Kidney epithelial cell (primary cell): ENCODE data around the gene C2CD4B. TPM values are rescaled to one million over a fixed set of nuclear protein-coding genes. Genes with fewer than 3 reads are reported as not detected.

Experiments
- DNase-seq: peaks from one replicate; pipeline ENCODE4 v3.0.0-alpha.2; 2010; ENCODE audit warnings: low read depth
- H3K27me3 ChIP-seq: 2 replicates; pipeline ENCODE4 v1.6.0; 2011; ENCODE audit warnings: low read length; ENCODE audit not compliant: control insufficient read depth, insufficient read depth
- H3K36me3 ChIP-seq: 2 replicates; pipeline ENCODE4 v1.5.1; 2011; ENCODE audit warnings: low read length; ENCODE audit not compliant: control insufficient read depth, insufficient read depth
- H3K4me3 ChIP-seq: 2 replicates; pipeline ENCODE4 v1.5.1; 2011; ENCODE audit warnings: low read depth, mild to moderate bottlenecking, control low read depth, low read length
- total RNA-seq: library from RNA; depleted of rRNA; stranded (reverse); fragments of >200 nt; gene quantifications from 2 replicates; pipeline ENCODE4 v1.2.3, GENCODE V29; 2015
- TF ChIP-seq, protein P1 (sequence below): IDR thresholded peaks from 2 replicates; pipeline ENCODE4 v1.5.1; 2011; ENCODE audit warnings: mild to moderate bottlenecking, moderate library complexity, low read length, control low read depth, inconsistent platforms; ENCODE audit not compliant: insufficient read depth, poor library complexity, severe bottlenecking

Gene C2CD4B
- total RNA-seq, 1 donor from 2014 or later, result 0.13 TPM

DNA sequence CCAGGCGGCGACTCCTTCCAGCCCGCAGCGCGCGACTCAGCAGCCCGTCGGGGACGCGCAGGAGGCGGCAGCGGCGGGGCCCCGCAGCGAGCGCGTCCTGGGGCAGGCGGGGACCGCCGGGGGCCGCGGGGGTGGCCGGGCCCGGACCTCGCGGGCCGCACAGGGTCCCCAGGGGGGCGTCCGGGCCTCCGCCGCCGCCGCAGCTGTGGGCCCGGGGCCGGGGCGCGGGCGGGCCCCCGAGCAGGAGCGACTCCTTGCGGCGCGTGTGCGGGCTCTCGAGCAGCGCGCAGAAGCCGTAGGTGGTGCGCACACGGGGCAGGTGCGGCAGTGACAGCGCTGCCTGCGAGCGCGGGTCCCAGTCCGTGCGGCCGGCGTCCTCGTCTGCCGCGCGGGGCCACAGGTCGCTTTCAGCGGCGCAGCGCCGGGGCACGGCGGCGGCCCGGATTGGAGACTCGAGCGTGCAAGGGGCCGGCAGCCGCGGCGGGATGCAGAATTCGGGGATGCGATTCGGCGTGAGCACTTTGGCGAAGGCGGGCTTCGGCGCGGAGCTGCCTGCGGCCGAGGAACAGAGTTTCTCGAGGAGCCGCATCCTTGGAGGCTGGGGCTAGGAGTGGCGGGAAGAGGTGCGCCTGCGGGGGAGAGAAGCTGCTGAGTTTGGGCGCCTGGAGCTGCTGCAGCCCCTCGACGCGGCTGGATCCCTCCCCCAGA, 535 bp downstream of the C2CD4B start:
- Histone ChIP-seq H3K36me3 (no peaks in the 10 kb centered on the region), H3K27me3 (peaks cover 16% of the 10 kb centered on the region), H3K4me3 (peak overlapping the region; percentile 41)
- DNase-seq, result no peak
- TF ChIP-seq, protein P1, sequence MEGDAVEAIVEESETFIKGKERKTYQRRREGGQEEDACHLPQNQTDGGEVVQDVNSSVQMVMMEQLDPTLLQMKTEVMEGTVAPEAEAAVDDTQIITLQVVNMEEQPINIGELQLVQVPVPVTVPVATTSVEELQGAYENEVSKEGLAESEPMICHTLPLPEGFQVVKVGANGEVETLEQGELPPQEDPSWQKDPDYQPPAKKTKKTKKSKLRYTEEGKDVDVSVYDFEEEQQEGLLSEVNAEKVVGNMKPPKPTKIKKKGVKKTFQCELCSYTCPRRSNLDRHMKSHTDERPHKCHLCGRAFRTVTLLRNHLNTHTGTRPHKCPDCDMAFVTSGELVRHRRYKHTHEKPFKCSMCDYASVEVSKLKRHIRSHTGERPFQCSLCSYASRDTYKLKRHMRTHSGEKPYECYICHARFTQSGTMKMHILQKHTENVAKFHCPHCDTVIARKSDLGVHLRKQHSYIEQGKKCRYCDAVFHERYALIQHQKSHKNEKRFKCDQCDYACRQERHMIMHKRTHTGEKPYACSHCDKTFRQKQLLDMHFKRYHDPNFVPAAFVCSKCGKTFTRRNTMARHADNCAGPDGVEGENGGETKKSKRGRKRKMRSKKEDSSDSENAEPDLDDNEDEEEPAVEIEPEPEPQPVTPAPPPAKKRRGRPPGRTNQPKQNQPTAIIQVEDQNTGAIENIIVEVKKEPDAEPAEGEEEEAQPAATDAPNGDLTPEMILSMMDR, result no peak

DNA sequence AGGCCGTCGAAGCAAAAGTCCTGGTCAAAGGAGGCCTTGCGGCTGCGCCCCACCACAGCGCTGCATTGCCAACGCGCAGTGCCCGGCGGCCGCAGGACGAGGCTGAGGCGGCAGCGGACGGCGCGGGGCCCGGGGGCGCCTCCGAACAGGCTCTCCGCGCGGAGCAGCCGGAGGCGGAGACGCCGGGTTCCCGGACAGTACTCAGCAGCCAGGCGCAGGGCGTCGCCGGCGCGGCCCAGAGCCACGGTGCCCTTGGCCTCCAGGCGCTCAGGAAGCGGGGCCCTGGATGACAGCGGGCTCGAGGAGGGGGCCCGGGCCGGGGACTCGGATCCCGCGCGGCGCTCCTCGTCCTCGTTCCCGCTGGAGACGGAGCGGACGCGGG, 1.1 kb downstream of the C2CD4B start:
- Histone ChIP-seq H3K4me3 (peak overlapping the region; percentile 34), H3K36me3 (no peaks in the 10 kb centered on the region), H3K27me3 (peaks cover 16% of the 10 kb centered on the region)
- DNase-seq, result no peak
- TF ChIP-seq, protein P1, result no peak

DNA sequence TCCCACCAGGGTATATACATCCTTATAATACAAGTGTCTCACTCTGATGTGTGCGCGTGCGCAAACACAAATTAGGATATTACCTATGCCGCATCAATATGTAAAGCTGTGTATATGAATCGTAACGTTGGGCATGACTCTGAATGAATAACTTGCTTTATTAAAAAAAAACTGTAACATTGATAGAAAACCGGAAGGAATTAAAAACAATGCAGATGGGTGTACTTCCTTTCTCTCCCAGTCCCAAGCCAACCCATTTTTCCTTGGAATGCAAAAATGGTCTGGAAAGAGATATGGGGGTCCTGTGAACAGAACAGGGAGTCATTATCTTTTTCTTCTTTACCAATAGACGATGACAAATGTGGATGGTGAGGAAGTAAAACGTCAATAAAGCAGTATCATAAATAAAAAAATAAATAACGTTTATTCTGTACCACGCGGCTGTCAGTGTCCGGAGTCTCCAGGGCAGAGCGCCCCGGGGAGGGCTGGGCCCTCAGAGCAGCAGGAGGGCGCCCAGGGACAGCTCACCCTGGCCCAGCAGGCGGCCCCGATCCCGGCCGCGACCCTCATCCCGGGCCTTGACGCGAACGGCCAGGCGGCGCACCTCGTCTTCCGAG, 1.6 kb downstream of the C2CD4B start:
- Histone ChIP-seq H3K4me3 (peak overlapping the region; percentile 34), H3K36me3 (no peaks in the 10 kb centered on the region), H3K27me3 (peaks cover 16% of the 10 kb centered on the region)
- no peak for DNase-seq
- TF ChIP-seq, protein P1, result no peak

DNA sequence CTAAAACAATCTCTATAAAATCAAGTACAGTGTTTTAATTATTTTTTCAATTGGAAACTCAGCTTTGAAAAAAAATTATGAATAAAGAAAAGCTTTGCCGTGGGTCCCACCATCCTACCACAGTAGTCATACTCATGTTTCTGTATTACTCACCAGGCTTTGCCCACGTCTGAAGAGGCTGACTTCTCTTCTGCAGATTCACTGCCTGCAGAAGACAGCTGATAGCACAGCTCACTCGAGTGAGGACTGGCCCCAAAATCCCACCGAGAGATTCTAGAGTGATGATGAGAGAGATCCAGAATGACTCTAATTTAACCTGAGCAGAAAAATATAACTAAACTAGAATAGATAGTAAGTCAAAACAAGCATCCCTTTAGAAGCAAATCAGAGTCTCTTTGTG, 11.9 kb downstream of the C2CD4B start:
- DNase-seq, result no peak
- TF ChIP-seq, protein P1, result no peak
- no peaks in the 10 kb centered on the region for H3K27me3 ChIP-seq

DNA sequence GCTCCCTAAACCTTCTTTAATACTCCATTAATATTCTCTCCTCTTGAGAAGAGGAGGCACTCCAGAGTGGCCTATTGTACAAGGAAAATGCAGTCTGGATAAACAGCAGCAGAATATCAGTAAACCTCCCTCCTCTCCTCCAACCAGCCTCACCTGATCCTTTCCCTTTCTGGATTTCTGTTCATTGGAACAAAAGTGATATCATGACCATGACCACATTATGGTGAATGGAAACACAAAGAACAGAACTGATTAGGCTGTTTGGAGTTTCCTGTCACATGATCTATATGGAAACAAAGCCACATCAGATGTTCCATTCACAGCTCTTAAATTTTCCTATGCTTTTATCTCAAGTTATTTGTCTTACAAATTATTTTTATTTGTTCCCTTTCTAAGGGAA, 14.6 kb downstream of the C2CD4B start:
- TF ChIP-seq, protein P1, result no peak
- Histone ChIP-seq H3K4me3 (no peak overlapping the region), H3K36me3 (no peaks in the 10 kb centered on the region), H3K27me3 (no peaks in the 10 kb centered on the region)
- no peak for DNase-seq

More for the DNA sequence above, 11.9 kb downstream of the C2CD4B start:
- no peaks in the 10 kb centered on the region for H3K36me3 ChIP-seq
- no peak overlapping the region for H3K4me3 ChIP-seq
